ENCODE measurements around the gene AK3. TPM values are rescaled to one million over a fixed set of nuclear protein-coding genes. Genes with fewer than 3 reads are reported as not detected.

The AK3 gene
- polyA plus RNA-seq, 2 donors: 36.0 to 39.0 TPM

DNA sequence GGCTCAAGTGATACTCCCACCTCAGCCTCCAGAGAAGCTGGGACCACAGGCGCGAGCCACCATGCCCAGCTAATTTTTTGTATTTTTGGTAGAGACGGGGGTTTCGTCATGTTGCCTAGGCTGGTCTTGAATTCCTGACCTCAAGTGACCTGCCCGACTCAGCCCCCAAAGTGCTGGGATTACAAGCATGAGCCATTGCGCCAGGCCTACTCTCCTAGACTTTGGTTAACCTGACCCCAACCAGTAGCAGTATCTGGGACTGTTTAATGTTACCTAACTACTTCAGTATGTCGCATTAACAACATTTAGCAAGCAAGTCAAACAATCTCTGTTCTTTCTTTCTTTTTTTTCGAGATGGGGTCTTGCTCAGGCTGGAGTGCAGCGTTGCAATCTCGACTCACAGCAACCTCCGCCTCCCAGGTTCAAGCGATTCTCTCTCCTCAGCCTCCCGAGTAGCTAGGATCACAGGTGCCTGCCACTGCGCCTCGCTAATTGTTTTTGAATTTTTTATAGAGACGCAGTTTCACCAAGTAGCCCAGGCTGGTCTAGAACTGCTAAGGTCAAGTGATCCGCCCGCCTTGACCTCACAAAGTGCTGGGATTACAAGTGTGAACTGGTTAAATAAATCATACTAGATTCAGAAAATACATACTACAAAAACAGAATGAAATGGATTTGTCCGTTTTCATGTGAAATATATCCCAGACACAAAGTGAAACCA is 2.0 kb downstream of the AK3 start:
- no peaks in the 10 kb centered on the region for H3K9me3 ChIP-seq (ENCODE audit: control insufficient read depth in 2 of 2, insufficient read depth in 1 of 2, low read depth in 1 of 2, low read length in 1 of 2)
- no peaks in the 10 kb centered on the region for H3K27me3 ChIP-seq (ENCODE audit: control insufficient read depth in 1 of 2, insufficient read depth in 2 of 2, low read length in 2 of 2)
- H3K4me1 ChIP-seq (ENCODE audit: control insufficient read depth in 2 of 2, insufficient read depth in 2 of 2, low read length in 1 of 2): peaks cover 0 to 7% of the 10 kb centered on the region in 2 donors
- H3K4me3 ChIP-seq (ENCODE audit: low read depth in 1 of 2, low read length in 2 of 2): peak overlapping the region; percentile 30 to 93
- peak overlapping the region in 1 of 2 donors; percentile 43 for H3K27ac ChIP-seq (ENCODE audit: low read depth in 2 of 2, low read length in 1 of 2)
- 82 to 86% methylated on average over 19 of the region's 19 CpGs for WGBS, 2 donors
- H3K36me3 ChIP-seq (ENCODE audit: control insufficient read depth in 2 of 2, insufficient read depth in 2 of 2, low read length in 1 of 2): no peaks in the 10 kb centered on the region

DNA sequence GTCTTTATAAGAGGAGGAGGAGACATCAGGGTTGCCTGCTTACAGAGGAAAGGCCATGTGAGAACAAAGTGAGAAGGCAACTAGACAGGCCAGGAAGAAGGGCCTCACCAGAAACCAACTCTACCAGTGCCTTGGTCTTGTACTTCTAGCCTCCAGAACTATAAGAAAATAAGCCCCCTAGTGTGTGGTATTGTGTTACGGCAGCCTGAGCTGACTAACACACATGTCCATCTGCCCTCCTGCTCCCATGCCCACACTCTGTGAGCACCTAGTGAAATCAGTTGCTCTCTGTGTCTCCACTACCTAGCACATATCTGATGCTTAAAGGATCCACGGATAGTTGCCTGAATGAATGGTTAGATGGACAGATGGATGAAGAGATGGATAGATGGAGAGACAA is 6.9 kb downstream of the AK3 start:
- H3K4me3 ChIP-seq (ENCODE audit: low read depth in 1 of 2, low read length in 2 of 2): no peak overlapping the region
- H3K9me3 ChIP-seq (ENCODE audit: control insufficient read depth in 2 of 2, insufficient read depth in 1 of 2, low read depth in 1 of 2, low read length in 1 of 2): no peaks in the 10 kb centered on the region
- no peaks in the 10 kb centered on the region for H3K27me3 ChIP-seq (ENCODE audit: control insufficient read depth in 1 of 2, insufficient read depth in 2 of 2, low read length in 2 of 2)
- H3K27ac ChIP-seq (ENCODE audit: low read depth in 2 of 2, low read length in 1 of 2): no peak overlapping the region
- WGBS, 2 donors: 87 to 96% methylated on average over 2 of the region's 2 CpGs
- H3K36me3 ChIP-seq (ENCODE audit: control insufficient read depth in 2 of 2, insufficient read depth in 2 of 2, low read length in 1 of 2): no peaks in the 10 kb centered on the region
- peaks cover 2 to 5% of the 10 kb centered on the region in 2 donors for H3K4me1 ChIP-seq (ENCODE audit: control insufficient read depth in 2 of 2, insufficient read depth in 2 of 2, low read length in 1 of 2)

DNA sequence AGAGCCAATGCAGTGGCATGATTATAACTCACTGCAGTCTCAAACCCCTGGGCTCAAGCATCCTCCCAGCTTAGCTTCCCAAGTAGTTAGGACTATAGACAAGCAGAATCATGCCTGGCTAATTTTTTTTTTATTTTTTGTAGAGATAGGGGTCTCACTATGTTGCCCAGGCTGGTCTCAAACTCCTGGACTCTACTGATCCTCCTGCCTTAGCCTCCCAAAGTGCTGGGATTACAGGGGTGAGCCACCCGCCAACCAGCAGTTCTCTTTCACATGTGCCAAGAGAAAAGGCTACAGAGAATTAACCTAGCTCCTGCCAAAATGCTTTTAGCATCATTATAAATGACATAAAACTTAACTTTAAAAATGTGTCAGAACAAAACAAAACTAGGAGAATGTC is 8.1 kb downstream of the AK3 start:
- Histone ChIP-seq H3K27ac (ENCODE audit: low read depth in 2 of 2, low read length in 1 of 2) (no peak overlapping the region), H3K36me3 (ENCODE audit: control insufficient read depth in 2 of 2, insufficient read depth in 2 of 2, low read length in 1 of 2) (no peaks in the 10 kb centered on the region), H3K9me3 (ENCODE audit: control insufficient read depth in 2 of 2, insufficient read depth in 1 of 2, low read depth in 1 of 2, low read length in 1 of 2) (no peaks in the 10 kb centered on the region), H3K27me3 (ENCODE audit: control insufficient read depth in 1 of 2, insufficient read depth in 2 of 2, low read length in 2 of 2) (no peaks in the 10 kb centered on the region), H3K4me1 (ENCODE audit: control insufficient read depth in 2 of 2, insufficient read depth in 2 of 2, low read length in 1 of 2) (peaks cover 0 to 2% of the 10 kb centered on the region in 2 donors), H3K4me3 (ENCODE audit: low read depth in 1 of 2, low read length in 2 of 2) (no peak overlapping the region)
- 98 to 100% methylated on average over 1 of the region's 1 CpG for WGBS, 2 donors

GRCh38 chr9:4727593-4727992 is 13.4 kb downstream of the AK3 start:
- no peaks in the 10 kb centered on the region for H3K36me3 ChIP-seq (ENCODE audit: control insufficient read depth in 2 of 2, insufficient read depth in 2 of 2, low read length in 1 of 2)
- WGBS, 2 donors: 50 to 65% methylated on average over 1 of the region's 1 CpG
- no peak overlapping the region for H3K4me3 ChIP-seq (ENCODE audit: low read depth in 1 of 2, low read length in 2 of 2)
- no peaks in the 10 kb centered on the region for H3K4me1 ChIP-seq (ENCODE audit: control insufficient read depth in 2 of 2, insufficient read depth in 2 of 2, low read length in 1 of 2)
- no peaks in the 10 kb centered on the region for H3K9me3 ChIP-seq (ENCODE audit: control insufficient read depth in 2 of 2, insufficient read depth in 1 of 2, low read depth in 1 of 2, low read length in 1 of 2)
- H3K27ac ChIP-seq (ENCODE audit: low read depth in 2 of 2, low read length in 1 of 2): no peak overlapping the region
- H3K27me3 ChIP-seq (ENCODE audit: control insufficient read depth in 1 of 2, insufficient read depth in 2 of 2, low read length in 2 of 2): no peaks in the 10 kb centered on the region

GRCh38 chr9:4725706-4726442 is 15.1 kb downstream of the AK3 start:
- peaks cover 0 to 5% of the 10 kb centered on the region in 2 donors for H3K36me3 ChIP-seq (ENCODE audit: control insufficient read depth in 2 of 2, insufficient read depth in 2 of 2, low read length in 1 of 2)
- WGBS, 2 donors: 79% methylated on average over 7 of the region's 7 CpGs

DNA sequence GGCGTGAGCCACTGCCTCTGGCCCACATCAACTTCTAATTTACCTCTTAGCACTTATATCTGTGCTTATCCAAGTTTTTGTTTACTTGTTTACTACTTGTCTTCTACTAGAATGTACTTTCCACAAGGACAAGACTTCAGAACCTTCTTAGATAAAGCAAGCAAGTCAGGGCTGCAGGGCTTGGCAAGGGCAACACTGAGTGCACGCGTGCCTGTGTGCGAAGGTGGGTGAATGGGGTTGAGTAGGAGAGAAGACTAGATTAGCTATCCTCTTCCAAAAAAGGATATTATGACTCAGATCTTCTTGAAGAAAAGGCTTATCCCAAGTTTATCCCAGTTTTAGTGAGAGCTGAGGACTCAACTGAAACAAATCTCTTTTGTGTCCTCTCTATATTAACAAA is 19.3 kb downstream of the AK3 start:
- no peak overlapping the region for H3K4me3 ChIP-seq (ENCODE audit: low read depth in 1 of 2, low read length in 2 of 2)
- H3K4me1 ChIP-seq (ENCODE audit: control insufficient read depth in 2 of 2, insufficient read depth in 2 of 2, low read length in 1 of 2): no peaks in the 10 kb centered on the region
- WGBS, 2 donors: 84 to 96% methylated on average over 4 of the region's 4 CpGs
- no peaks in the 10 kb centered on the region for H3K27me3 ChIP-seq (ENCODE audit: control insufficient read depth in 1 of 2, insufficient read depth in 2 of 2, low read length in 2 of 2)
- H3K9me3 ChIP-seq (ENCODE audit: control insufficient read depth in 2 of 2, insufficient read depth in 1 of 2, low read depth in 1 of 2, low read length in 1 of 2): no peaks in the 10 kb centered on the region
- H3K27ac ChIP-seq (ENCODE audit: low read depth in 2 of 2, low read length in 1 of 2): no peak overlapping the region
- H3K36me3 ChIP-seq (ENCODE audit: control insufficient read depth in 2 of 2, insufficient read depth in 2 of 2, low read length in 1 of 2): peaks cover 11 to 27% of the 10 kb centered on the region in 2 donors

More at GRCh38 chr9:4725706-4726442, 15.1 kb downstream of the AK3 start:
- H3K9me3 ChIP-seq (ENCODE audit: control insufficient read depth in 2 of 2, insufficient read depth in 1 of 2, low read depth in 1 of 2, low read length in 1 of 2): no peaks in the 10 kb centered on the region
- no peak overlapping the region for H3K27ac ChIP-seq (ENCODE audit: low read depth in 2 of 2, low read length in 1 of 2)
- H3K4me1 ChIP-seq (ENCODE audit: control insufficient read depth in 2 of 2, insufficient read depth in 2 of 2, low read length in 1 of 2): no peaks in the 10 kb centered on the region
- no peak overlapping the region for H3K4me3 ChIP-seq (ENCODE audit: low read depth in 1 of 2, low read length in 2 of 2)
- H3K27me3 ChIP-seq (ENCODE audit: control insufficient read depth in 1 of 2, insufficient read depth in 2 of 2, low read length in 2 of 2): no peaks in the 10 kb centered on the region

DNA sequence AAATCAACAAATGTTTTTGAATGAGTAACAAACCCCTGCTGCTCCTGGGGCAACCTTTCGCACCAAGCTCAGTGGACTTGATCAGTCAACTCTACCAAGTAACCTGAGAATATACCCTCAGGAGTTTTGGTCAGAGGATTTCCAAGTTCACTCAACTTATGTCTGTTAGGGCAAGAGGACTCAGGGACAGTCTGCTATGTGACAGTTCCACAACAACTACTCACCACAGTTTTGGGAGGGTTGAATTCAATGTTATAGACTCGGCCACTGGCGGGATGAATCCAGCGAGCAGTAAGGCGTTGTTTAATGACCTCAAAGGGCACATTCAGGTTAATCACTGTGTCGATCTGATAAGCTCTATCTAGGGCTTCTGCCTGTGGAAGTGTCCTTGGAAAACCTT is 22.1 kb downstream of the AK3 start:
- no peaks in the 10 kb centered on the region for H3K4me1 ChIP-seq (ENCODE audit: control insufficient read depth in 2 of 2, insufficient read depth in 2 of 2, low read length in 1 of 2)
- no peaks in the 10 kb centered on the region for H3K9me3 ChIP-seq (ENCODE audit: control insufficient read depth in 2 of 2, insufficient read depth in 1 of 2, low read depth in 1 of 2, low read length in 1 of 2)
- no peak overlapping the region for H3K4me3 ChIP-seq (ENCODE audit: low read depth in 1 of 2, low read length in 2 of 2)
- H3K27ac ChIP-seq (ENCODE audit: low read depth in 2 of 2, low read length in 1 of 2): no peak overlapping the region
- H3K36me3 ChIP-seq (ENCODE audit: control insufficient read depth in 2 of 2, insufficient read depth in 2 of 2, low read length in 1 of 2): peaks cover 16 to 32% of the 10 kb centered on the region in 2 donors
- H3K27me3 ChIP-seq (ENCODE audit: control insufficient read depth in 1 of 2, insufficient read depth in 2 of 2, low read length in 2 of 2): no peaks in the 10 kb centered on the region
- 94 to 96% methylated on average over 6 of the region's 6 CpGs for WGBS, 2 donors

DNA sequence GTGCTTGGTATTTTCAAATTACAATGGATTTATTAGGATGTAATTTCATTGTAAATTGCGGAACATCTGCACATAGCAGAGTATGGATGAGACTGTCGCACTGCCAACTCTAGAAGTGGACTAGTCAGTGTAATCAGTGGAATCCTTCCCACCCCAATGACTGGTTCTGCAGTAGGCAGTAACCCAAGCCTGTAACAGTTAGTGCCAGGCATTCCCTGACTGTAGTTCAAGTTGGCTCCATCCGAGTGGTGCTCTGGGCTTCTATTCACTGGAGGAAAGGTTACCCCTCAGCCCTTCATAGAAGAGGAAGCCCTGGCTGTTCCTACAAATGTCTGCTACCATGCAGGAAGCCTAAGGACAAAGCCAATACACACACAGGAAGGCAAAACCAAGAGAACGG is 23.2 kb downstream of the AK3 start:
- H3K27me3 ChIP-seq (ENCODE audit: control insufficient read depth in 1 of 2, insufficient read depth in 2 of 2, low read length in 2 of 2): no peaks in the 10 kb centered on the region
- WGBS, 2 donors: 92% methylated on average over 4 of the region's 4 CpGs
- H3K27ac ChIP-seq (ENCODE audit: low read depth in 2 of 2, low read length in 1 of 2): no peak overlapping the region
- H3K36me3 ChIP-seq (ENCODE audit: control insufficient read depth in 2 of 2, insufficient read depth in 2 of 2, low read length in 1 of 2): peaks cover 16 to 32% of the 10 kb centered on the region in 2 donors
- H3K4me3 ChIP-seq (ENCODE audit: low read depth in 1 of 2, low read length in 2 of 2): no peak overlapping the region
- no peaks in the 10 kb centered on the region for H3K4me1 ChIP-seq (ENCODE audit: control insufficient read depth in 2 of 2, insufficient read depth in 2 of 2, low read length in 1 of 2)
- no peaks in the 10 kb centered on the region for H3K9me3 ChIP-seq (ENCODE audit: control insufficient read depth in 2 of 2, insufficient read depth in 1 of 2, low read depth in 1 of 2, low read length in 1 of 2)

- H3K4me3 ChIP-seq (ENCODE audit: low read depth in 1 of 2, low read length in 2 of 2): no peak overlapping the region
- no peaks in the 10 kb centered on the region for H3K27me3 ChIP-seq (ENCODE audit: control insufficient read depth in 1 of 2, insufficient read depth in 2 of 2, low read length in 2 of 2)
- WGBS, 2 donors: 75 to 81% methylated on average over 1 of the region's 1 CpG
- H3K36me3 ChIP-seq (ENCODE audit: control insufficient read depth in 2 of 2, insufficient read depth in 2 of 2, low read length in 1 of 2): peaks cover 16 to 27% of the 10 kb centered on the region in 2 donors
- H3K27ac ChIP-seq (ENCODE audit: low read depth in 2 of 2, low read length in 1 of 2): no peak overlapping the region
- H3K9me3 ChIP-seq (ENCODE audit: control insufficient read depth in 2 of 2, insufficient read depth in 1 of 2, low read depth in 1 of 2, low read length in 1 of 2): no peaks in the 10 kb centered on the region
- no peaks in the 10 kb centered on the region for H3K4me1 ChIP-seq (ENCODE audit: control insufficient read depth in 2 of 2, insufficient read depth in 2 of 2, low read length in 1 of 2)
Observed at GRCh38 chr9:4716163-4716562, 24.8 kb downstream of the AK3 start.
